ENCODE measurements around the gene TEAD3.

DNA sequence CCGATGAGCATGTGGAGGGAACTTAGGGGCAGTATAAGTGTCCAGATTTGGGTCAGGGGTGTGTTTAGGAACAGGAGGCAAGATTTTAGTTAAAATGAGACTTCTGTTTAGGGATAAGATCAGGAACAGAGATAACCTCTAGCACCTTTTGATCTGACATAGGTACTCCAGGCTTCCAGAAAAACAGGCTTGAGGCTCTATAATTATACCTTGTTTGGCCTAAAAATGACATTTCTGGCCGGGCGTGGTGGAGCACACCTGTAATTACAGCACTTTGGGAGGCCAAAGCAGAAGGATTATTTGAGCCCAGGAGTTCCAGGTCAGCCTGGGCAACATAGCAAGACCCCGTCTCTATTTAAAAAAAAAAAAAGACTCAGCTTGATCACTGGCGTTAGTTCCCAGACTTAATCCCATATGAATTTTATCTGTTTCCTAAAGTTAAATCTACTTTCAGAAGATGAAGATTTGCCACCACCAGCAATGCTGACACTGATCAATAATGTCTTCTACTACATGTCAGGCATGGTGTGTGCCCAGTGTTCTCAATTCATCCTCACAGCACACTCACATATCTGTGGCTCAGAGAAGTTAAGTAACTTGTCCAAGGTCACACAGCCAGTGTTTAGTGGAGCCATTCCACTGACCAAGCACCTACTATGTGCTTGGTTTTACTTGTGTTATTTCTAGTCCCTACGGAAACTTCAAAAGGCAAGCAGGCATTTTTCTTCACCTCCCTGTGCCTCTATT is 21.9 kb upstream of the TEAD3 start:
- TF ChIP-seq, protein P1, sequence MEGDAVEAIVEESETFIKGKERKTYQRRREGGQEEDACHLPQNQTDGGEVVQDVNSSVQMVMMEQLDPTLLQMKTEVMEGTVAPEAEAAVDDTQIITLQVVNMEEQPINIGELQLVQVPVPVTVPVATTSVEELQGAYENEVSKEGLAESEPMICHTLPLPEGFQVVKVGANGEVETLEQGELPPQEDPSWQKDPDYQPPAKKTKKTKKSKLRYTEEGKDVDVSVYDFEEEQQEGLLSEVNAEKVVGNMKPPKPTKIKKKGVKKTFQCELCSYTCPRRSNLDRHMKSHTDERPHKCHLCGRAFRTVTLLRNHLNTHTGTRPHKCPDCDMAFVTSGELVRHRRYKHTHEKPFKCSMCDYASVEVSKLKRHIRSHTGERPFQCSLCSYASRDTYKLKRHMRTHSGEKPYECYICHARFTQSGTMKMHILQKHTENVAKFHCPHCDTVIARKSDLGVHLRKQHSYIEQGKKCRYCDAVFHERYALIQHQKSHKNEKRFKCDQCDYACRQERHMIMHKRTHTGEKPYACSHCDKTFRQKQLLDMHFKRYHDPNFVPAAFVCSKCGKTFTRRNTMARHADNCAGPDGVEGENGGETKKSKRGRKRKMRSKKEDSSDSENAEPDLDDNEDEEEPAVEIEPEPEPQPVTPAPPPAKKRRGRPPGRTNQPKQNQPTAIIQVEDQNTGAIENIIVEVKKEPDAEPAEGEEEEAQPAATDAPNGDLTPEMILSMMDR (conservative IDR thresholded peaks at IDR 0.05; ENCODE audit: low read depth, low read length): no peak
- TF ChIP-seq RCOR1 (IDR thresholded peaks at IDR 0.05; ENCODE audit: insufficient replicate concordance, low read length): no peak
- TF ChIP-seq NFE2L2 (IDR thresholded peaks at IDR 0.05; ENCODE audit: low read depth, low read length): no peak
- no peak for TF ChIP-seq MAFK (IDR thresholded peaks at IDR 0.05; ENCODE audit: low read depth, low read length)
- TF ChIP-seq POLR2A (IDR thresholded peaks at IDR 0.05; ENCODE audit: low read depth, low read length): no peak
- no peak for TF ChIP-seq RAD21 (IDR thresholded peaks at IDR 0.05; ENCODE audit: low read length)
- no peak for TF ChIP-seq BHLHE40 (IDR thresholded peaks at IDR 0.05; ENCODE audit: low read depth, low read length)
- TF ChIP-seq, protein P2, sequence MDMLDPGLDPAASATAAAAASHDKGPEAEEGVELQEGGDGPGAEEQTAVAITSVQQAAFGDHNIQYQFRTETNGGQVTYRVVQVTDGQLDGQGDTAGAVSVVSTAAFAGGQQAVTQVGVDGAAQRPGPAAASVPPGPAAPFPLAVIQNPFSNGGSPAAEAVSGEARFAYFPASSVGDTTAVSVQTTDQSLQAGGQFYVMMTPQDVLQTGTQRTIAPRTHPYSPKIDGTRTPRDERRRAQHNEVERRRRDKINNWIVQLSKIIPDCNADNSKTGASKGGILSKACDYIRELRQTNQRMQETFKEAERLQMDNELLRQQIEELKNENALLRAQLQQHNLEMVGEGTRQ (IDR thresholded peaks at IDR 0.05; ENCODE audit: low read depth, low read length): no peak
- no peak for TF ChIP-seq MXI1 (IDR thresholded peaks at IDR 0.05; ENCODE audit: borderline replicate concordance, low read depth, low read length)
